CD8-positive, alpha-beta memory T cell (primary cell): Measurements from ENCODE around the gene OR5T1. TPM values are rescaled to one million over a fixed set of nuclear protein-coding genes. Genes with fewer than 3 reads are reported as not detected.

Experiments used
- CTCF ChIA-PET: fragments of 350-600 bp; sonication (Branson Sonifier 250); formaldehyde crosslinking; loops from one replicate; lab custom pipeline; 2021; ENCODE audit warnings: antibody characterized with exemption; lab: Charles Lee
- POLR2A ChIA-PET: fragments of 350-600 bp; sonication (Branson Sonifier 250); formaldehyde crosslinking; loops from one replicate; lab custom pipeline; 2021; ENCODE audit warnings: antibody characterized with exemption; lab: Charles Lee
- DNase-seq, 5 donors: peaks; one replicate each; pipeline versions ENCODE4 v3.0.0 to v3.0.0-alpha.2; 2020 to 2022; ENCODE audit warnings: mixed read lengths in 1 of 5
- H3K27ac ChIP-seq: one replicate; pipeline ENCODE4 v1.7.0; 2013; ENCODE audit warnings: low read depth, mild to moderate bottlenecking, low read length, moderate library complexity
- H3K27me3 ChIP-seq: 2 replicates; pipeline ENCODE4 v1.7.0; 2013; ENCODE audit warnings: low read length, mild to moderate bottlenecking; ENCODE audit not compliant: insufficient read depth, poor library complexity, severe bottlenecking
- H3K36me3 ChIP-seq: 2 replicates; pipeline ENCODE4 v1.7.0; 2013; ENCODE audit warnings: mild to moderate bottlenecking, low read length, moderate library complexity; ENCODE audit not compliant: insufficient read depth
- H3K4me1 ChIP-seq: 2 replicates; pipeline ENCODE4 v1.7.0; 2013; ENCODE audit warnings: mild to moderate bottlenecking, low read length, moderate library complexity; ENCODE audit not compliant: insufficient read depth
- H3K4me3 ChIP-seq: 2 replicates; pipeline ENCODE4 v1.7.0; 2013; ENCODE audit warnings: mild to moderate bottlenecking, low read length
- H3K9me3 ChIP-seq: 2 replicates; pipeline ENCODE4 v1.7.0; 2013; ENCODE audit warnings: mild to moderate bottlenecking, low read length
- H3K27ac Mint-ChIP-seq, 8 donors: one replicate each; pipeline ENCODE4 v1.8.0; 2020 to 2021; ENCODE audit warnings: mixed read lengths in 8 of 8, mild to moderate bottlenecking in 6 of 8, inconsistent platforms in 3 of 8, moderate library complexity in 3 of 8
- H3K27me3 Mint-ChIP-seq, 2 donors: one replicate each; pipeline ENCODE4 v1.8.0; 2020 to 2021; ENCODE audit warnings: mixed read lengths in 2 of 2, mild to moderate bottlenecking in 1 of 2, moderate library complexity in 1 of 2
- H3K36me3 Mint-ChIP-seq, 3 donors: one replicate each; pipeline ENCODE4 v1.8.0; 2020 to 2021; ENCODE audit warnings: mixed read lengths in 3 of 3, inconsistent platforms in 1 of 3, mild to moderate bottlenecking in 1 of 3
- H3K4me1 Mint-ChIP-seq, 3 donors: one replicate each; pipeline ENCODE4 v1.8.0; 2020 to 2021; ENCODE audit warnings: mixed read lengths in 3 of 3, inconsistent platforms in 1 of 3, mild to moderate bottlenecking in 1 of 3
- H3K4me3 Mint-ChIP-seq, 7 donors: one replicate each; pipeline ENCODE4 v1.8.0; 2020 to 2021; ENCODE audit warnings: mixed read lengths in 7 of 7, mild to moderate bottlenecking in 6 of 7, moderate library complexity in 4 of 7, inconsistent platforms in 2 of 7
- H3K9me3 Mint-ChIP-seq, 5 donors: one replicate each; pipeline ENCODE4 v1.8.0; 2020 to 2022; ENCODE audit warnings: mixed read lengths in 5 of 5, mild to moderate bottlenecking in 3 of 5, moderate library complexity in 2 of 5, inconsistent platforms in 1 of 5
- polyA plus RNA-seq: library from polyadenylated mRNA; unstranded; fragments of 300-500 nt; fragmentation: Illumina TruSeq; gene quantifications from one replicate; pipeline ENCODE4 v1.2.3, GENCODE V29; 2021
- total RNA-seq, 2 experiments: library from RNA; stranded (reverse); gene quantifications; one replicate each; pipeline ENCODE4 v1.2.3, GENCODE V29; 2021

Gene OR5T1
- total RNA-seq (not detected), polyA plus RNA-seq (not detected)

DNA sequence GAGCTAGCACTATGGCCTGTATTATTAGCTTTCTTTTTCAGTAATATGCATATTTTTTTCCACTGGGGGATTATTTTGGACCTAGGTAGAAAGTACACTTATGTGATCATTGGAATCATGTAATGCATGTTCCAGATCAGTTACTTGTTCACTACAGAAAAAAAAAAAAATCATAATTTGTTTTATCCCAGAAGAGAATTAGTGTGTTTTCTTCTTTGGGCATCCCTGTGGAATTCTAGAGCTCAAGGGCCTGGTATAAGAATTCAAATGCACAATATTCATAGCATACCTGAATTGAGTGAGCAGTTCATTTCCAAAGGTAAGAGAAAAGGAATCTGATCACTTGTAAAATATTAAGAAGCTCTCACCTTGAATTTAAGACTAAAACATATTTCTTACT, at the start of gene OR5T1:
OR5T1 (plus strand) TSS at position 301 of the 400 bp plus-strand sequence. CDS start 1,485 bp downstream, outside the sequence.
- CTCF ChIA-PET, result no interaction called here
- H3K4me1 ChIP-seq, result no peaks in the 10 kb centered on the region
- peaks cover 3 to 28% (median 17%) of the 10 kb centered on the region in 5 donors for H3K9me3 Mint-ChIP-seq
- H3K36me3 ChIP-seq, result no peaks in the 10 kb centered on the region
- no peaks in the 10 kb centered on the region for H3K9me3 ChIP-seq
- no peaks in the 10 kb centered on the region for H3K27me3 Mint-ChIP-seq
- DNase-seq, result no peak
- H3K4me3 ChIP-seq, result no peak within 1 kb of the TSS
- no peak within 1 kb of the TSS for H3K27ac Mint-ChIP-seq
- no peaks in the 10 kb centered on the region for H3K4me1 Mint-ChIP-seq
- no peak within 1 kb of the TSS for H3K4me3 Mint-ChIP-seq
- POLR2A ChIA-PET, result no interaction called here
- no peak within 1 kb of the TSS for H3K27ac ChIP-seq
- H3K27me3 ChIP-seq, result no peaks in the 10 kb centered on the region
- no peaks in the 10 kb centered on the region for H3K36me3 Mint-ChIP-seq

DNA sequence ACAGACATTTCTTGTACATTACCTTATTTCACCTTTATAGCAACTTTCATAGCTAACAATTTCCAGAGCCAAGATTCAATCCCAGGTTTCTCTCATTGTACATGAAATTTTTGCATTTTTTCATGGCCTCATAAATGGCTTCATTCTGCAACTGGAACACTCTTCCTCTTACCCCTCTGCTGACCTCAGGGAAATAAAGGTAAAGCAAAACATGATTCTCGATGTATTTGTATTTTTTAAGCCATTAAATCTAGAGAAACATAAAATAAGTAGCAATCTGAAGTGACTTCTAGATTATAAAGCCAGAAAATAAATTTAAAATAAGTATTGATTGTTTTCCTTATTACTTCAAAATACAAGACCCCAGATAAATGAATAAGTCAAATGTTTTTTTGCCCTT, 39.8 kb upstream of the OR5T1 start, which contains the start of gene OR5T2:
OR5T2 (minus strand) TSS at position 101 of the 400 bp plus-strand sequence. CDS start 1,193 bp downstream, outside the sequence.
- H3K9me3 ChIP-seq, result no peaks in the 10 kb centered on the region
- no peak within 1 kb of the TSS for H3K27ac Mint-ChIP-seq
- ChIA-PET CTCF (no interaction called here), POLR2A (no interaction called here)
- no peak within 1 kb of the TSS for H3K4me3 Mint-ChIP-seq
- H3K27me3 ChIP-seq, result no peaks in the 10 kb centered on the region
- no peaks in the 10 kb centered on the region for H3K36me3 ChIP-seq
- no peaks in the 10 kb centered on the region for H3K27me3 Mint-ChIP-seq
- DNase-seq, result no peak
- H3K36me3 Mint-ChIP-seq, result no peaks in the 10 kb centered on the region
- no peak within 1 kb of the TSS for H3K27ac ChIP-seq
- H3K4me3 ChIP-seq, result no peak within 1 kb of the TSS
- H3K4me1 ChIP-seq, result no peaks in the 10 kb centered on the region
- no peaks in the 10 kb centered on the region for H3K4me1 Mint-ChIP-seq
- peaks cover 5 to 42% (median 18%) of the 10 kb centered on the region in 5 donors for H3K9me3 Mint-ChIP-seq

DNA sequence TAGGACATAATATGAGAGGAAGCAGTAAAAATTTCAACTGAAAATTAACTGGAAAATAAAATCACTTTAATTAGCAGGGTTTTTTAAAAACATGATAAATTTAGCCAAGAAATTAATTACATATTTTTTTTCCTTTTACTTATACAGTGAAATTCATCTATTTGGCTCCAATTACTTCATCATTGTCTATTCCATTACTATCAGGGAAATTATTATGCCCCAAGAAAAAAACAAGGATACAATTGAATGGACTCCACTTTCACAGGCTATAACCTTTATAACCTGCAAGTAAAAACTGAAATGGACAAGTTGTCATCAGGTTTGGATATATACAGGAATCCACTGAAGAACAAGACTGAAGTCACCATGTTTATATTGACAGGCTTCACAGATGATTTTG, 22.0 kb upstream of the OR5T1 start, which contains the start of gene OR5T3:
OR5T3 (plus strand) TSS at position 301 of the 400 bp plus-strand sequence; CDS start at position 301, 0 bp downstream.
- ChIA-PET CTCF (no interaction called here), POLR2A (no interaction called here)
- no peak within 1 kb of the TSS for H3K27ac Mint-ChIP-seq
- H3K4me1 Mint-ChIP-seq, result no peaks in the 10 kb centered on the region
- Histone ChIP-seq H3K27ac (no peak within 1 kb of the TSS), H3K36me3 (no peaks in the 10 kb centered on the region), H3K27me3 (no peaks in the 10 kb centered on the region), H3K9me3 (no peaks in the 10 kb centered on the region), H3K4me3 (no peak within 1 kb of the TSS), H3K4me1 (no peaks in the 10 kb centered on the region)
- no peak within 1 kb of the TSS for H3K4me3 Mint-ChIP-seq
- H3K9me3 Mint-ChIP-seq, result peaks cover 6 to 21% (median 14%) of the 10 kb centered on the region in 5 donors
- no peaks in the 10 kb centered on the region for H3K27me3 Mint-ChIP-seq
- peaks cover 0 to 2% (median 0%) of the 10 kb centered on the region in 3 donors for H3K36me3 Mint-ChIP-seq
- no peak for DNase-seq

DNA sequence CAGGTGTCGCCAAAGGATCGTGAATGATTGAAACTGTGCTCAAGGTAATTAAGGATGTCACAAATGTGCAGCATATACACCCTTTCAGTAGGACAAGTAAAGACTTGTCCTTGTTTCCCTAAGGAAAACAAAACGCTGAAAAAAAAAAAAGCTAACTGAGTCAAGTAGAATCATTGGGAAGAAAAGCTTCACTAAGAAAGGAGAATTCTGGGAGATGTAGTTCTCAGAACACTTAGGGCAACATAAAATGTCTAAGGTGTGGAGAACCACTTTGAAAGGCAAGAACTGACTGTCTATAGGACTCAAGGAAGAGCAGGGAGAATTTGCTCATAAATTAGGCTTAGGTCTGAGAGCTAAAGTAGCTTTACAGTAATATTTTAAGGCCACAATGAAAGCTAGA, 2.9 kb upstream of the OR5T1 start:
- no peaks in the 10 kb centered on the region for H3K9me3 ChIP-seq
- no peak for DNase-seq
- Mint-ChIP-seq H3K9me3 (peaks cover 10 to 28% (median 19%) of the 10 kb centered on the region in 5 donors), H3K27ac (no peak overlapping the region), H3K4me1 (no peaks in the 10 kb centered on the region), H3K36me3 (no peaks in the 10 kb centered on the region), H3K27me3 (no peaks in the 10 kb centered on the region), H3K4me3 (no peak overlapping the region)
- H3K4me3 ChIP-seq, result no peak overlapping the region
- ChIA-PET CTCF (no interaction called here), POLR2A (no interaction called here)
- H3K4me1 ChIP-seq, result no peaks in the 10 kb centered on the region
- H3K36me3 ChIP-seq, result no peaks in the 10 kb centered on the region
- H3K27ac ChIP-seq, result no peak overlapping the region
- H3K27me3 ChIP-seq, result no peaks in the 10 kb centered on the region

DNA sequence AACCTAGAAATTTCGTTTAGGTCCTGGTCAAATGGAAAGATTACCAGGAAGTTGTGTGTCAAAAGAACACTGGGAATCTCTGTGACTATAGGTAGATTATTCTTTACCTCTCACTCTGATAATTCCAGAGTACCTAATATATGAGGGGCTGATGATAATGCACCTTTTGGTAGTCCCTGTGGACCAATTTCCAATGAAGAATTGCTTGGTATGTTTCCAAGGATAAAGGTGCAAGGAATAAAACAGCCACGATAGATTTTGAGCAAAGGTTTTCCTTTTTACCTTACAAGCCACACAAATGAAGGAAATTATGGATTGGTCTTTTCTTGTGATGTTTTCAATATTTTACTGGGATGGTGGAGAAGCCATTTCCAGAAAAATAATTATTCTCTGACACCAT, 18.2 kb downstream of the OR5T1 start, which contains the start of gene OR8H1:
OR8H1 (minus strand) TSS at position 101 of the 400 bp plus-strand sequence. CDS start 1,192 bp downstream, outside the sequence.
- CTCF ChIA-PET, result no interaction called here
- Histone ChIP-seq H3K36me3 (no peaks in the 10 kb centered on the region), H3K4me1 (no peaks in the 10 kb centered on the region), H3K9me3 (no peaks in the 10 kb centered on the region), H3K4me3 (no peak within 1 kb of the TSS), H3K27me3 (no peaks in the 10 kb centered on the region), H3K27ac (no peak within 1 kb of the TSS)
- Mint-ChIP-seq H3K27ac (no peak within 1 kb of the TSS), H3K4me3 (no peak within 1 kb of the TSS), H3K27me3 (no peaks in the 10 kb centered on the region), H3K4me1 (no peaks in the 10 kb centered on the region), H3K36me3 (no peaks in the 10 kb centered on the region), H3K9me3 (peaks cover 9 to 41% (median 11%) of the 10 kb centered on the region in 5 donors)
- no peak for DNase-seq
- POLR2A ChIA-PET, result no interaction called here

DNA sequence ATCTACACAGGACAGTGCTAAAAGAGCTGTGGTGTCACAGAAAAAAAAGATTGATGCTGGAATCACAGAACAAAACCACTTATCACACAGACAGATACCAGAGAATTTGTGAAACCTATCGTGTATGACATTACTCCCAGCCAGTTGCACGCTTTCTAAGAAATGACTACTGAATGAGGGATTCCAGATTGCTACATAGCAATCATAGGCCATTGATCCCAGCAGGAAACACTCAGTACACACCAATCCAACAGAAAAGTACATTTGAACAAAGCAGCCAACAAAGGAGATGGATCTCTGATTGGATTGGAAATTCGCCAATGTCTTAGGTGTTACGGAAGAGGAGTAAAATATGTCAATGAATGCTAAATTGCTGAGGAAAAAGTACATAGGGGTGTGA, 22.9 kb downstream of the OR5T1 start:
- Histone ChIP-seq H3K27me3 (no peaks in the 10 kb centered on the region), H3K4me1 (no peaks in the 10 kb centered on the region), H3K9me3 (no peaks in the 10 kb centered on the region), H3K36me3 (no peaks in the 10 kb centered on the region), H3K4me3 (no peak overlapping the region), H3K27ac (no peak overlapping the region)
- Mint-ChIP-seq H3K4me3 (no peak overlapping the region), H3K4me1 (no peaks in the 10 kb centered on the region), H3K27me3 (no peaks in the 10 kb centered on the region), H3K9me3 (peaks cover 0 to 24% (median 6%) of the 10 kb centered on the region in 5 donors), H3K36me3 (no peaks in the 10 kb centered on the region), H3K27ac (no peak overlapping the region)
- no peak for DNase-seq
- CTCF ChIA-PET, result no interaction called here
- POLR2A ChIA-PET, result no interaction called here

DNA sequence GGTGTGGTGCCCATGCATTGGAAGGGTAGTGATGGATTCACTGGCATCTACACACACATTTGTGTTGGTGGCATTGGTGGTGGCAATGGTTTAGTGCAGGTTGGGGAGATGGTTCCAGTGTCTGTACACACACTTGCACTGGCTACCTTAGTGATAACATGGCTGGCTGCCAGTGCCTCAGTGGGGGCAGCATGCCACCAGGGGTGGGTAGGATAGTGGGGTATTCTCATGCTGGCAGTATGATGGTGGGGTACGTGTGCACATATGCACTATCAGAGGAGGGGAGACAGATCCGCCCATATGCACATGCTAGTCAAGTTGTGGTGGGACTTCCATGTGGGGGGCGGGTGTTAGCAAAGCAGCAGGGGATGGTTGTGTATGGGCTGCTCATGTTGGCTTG, 33.9 kb downstream of the OR5T1 start:
- Histone ChIP-seq H3K27me3 (no peaks in the 10 kb centered on the region), H3K4me1 (no peaks in the 10 kb centered on the region), H3K4me3 (no peak overlapping the region), H3K9me3 (no peaks in the 10 kb centered on the region), H3K36me3 (no peaks in the 10 kb centered on the region), H3K27ac (no peak overlapping the region)
- Mint-ChIP-seq H3K27me3 (no peaks in the 10 kb centered on the region), H3K36me3 (no peaks in the 10 kb centered on the region), H3K4me3 (no peak overlapping the region), H3K9me3 (peaks cover 15 to 45% (median 28%) of the 10 kb centered on the region in 5 donors), H3K27ac (no peak overlapping the region), H3K4me1 (no peaks in the 10 kb centered on the region)
- no peak for DNase-seq
- ChIA-PET POLR2A (no interaction called here), CTCF (no interaction called here)

DNA sequence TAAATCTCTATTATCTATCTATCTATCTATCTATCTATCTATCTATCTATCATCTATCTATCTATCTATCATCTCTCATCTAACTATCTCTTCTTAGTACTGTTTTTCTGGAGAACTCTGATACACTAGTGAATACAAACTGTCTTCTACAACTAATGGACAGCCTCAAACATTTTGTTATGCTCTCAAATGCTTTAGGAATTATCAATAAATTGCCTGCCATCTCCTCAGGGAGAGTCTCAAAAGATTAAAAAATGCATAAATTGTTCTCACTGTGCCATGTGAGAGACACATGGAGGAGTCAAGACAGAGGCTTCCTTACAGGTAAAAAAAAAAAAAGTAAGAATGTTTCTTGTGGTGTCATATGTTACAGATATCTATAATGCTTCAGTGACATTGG, 40.9 kb downstream of the OR5T1 start, which contains the start of gene OR8K3:
OR8K3 (plus strand) TSS at position 301 of the 400 bp plus-strand sequence. CDS start 3,163 bp downstream, outside the sequence.
- ChIA-PET CTCF (no interaction called here), POLR2A (no interaction called here)
- Histone ChIP-seq H3K36me3 (no peaks in the 10 kb centered on the region), H3K4me3 (no peak within 1 kb of the TSS), H3K27me3 (no peaks in the 10 kb centered on the region), H3K27ac (no peak within 1 kb of the TSS), H3K4me1 (no peaks in the 10 kb centered on the region), H3K9me3 (no peaks in the 10 kb centered on the region)
- Mint-ChIP-seq H3K36me3 (no peaks in the 10 kb centered on the region), H3K4me3 (no peak within 1 kb of the TSS), H3K27ac (no peak within 1 kb of the TSS), H3K4me1 (no peaks in the 10 kb centered on the region), H3K27me3 (no peaks in the 10 kb centered on the region), H3K9me3 (peaks cover 7 to 24% (median 9%) of the 10 kb centered on the region in 5 donors)
- no peak for DNase-seq
